Measurements from ENCODE around the gene BPHL. TPM values are rescaled to one million over a fixed set of nuclear protein-coding genes. Genes with fewer than 3 reads are reported as not detected.

Gene BPHL
- total and polyA plus RNA-seq, 2 donors from 2014 or later, result 28.9 to 94.1 TPM

DNA sequence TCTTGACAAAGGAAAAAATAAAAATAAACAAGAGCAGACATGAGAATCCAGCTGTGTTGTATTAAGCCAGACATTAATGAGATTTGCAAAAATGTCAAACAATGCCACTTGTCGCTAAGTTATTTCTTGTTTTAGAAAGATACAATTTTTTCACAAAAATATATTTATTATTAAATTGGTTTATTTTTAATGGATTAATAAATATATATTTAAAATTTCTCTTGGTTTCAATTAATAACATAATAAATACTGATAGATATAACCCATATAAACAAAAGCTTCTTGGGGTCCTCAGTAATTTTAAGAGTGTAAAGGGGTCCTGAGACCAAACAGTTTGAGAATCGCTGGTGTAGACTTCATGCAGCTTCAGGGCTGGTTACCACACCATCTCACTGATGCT is 82.9 kb downstream of the BPHL start:
- H3K9ac ChIP-seq (ENCODE audit: low read length in 3 of 3), result no peak overlapping the region
- H3K36me3 ChIP-seq (ENCODE audit: control insufficient read depth in 2 of 3, insufficient read depth in 3 of 3, low read length in 3 of 3), result no peaks in the 10 kb centered on the region
- no peaks in the 10 kb centered on the region for H3K9me3 ChIP-seq (ENCODE audit: control insufficient read depth in 2 of 3, insufficient read depth in 1 of 3, low read length in 3 of 3)
- DNase-seq (no peak), FAIRE-seq (no peak)
- no peak overlapping the region for H3K27ac ChIP-seq (ENCODE audit: low read depth in 2 of 2, low read length in 2 of 2)
- H3K27me3 ChIP-seq (ENCODE audit: control insufficient read depth, insufficient read depth, low read length), result no peaks in the 10 kb centered on the region
- intact Hi-C loops (cut with DNase I), result no loop called here
- no peak overlapping the region for H3K4me3 ChIP-seq (ENCODE audit: low read length in 3 of 3)
- no peaks in the 10 kb centered on the region for H3K4me1 ChIP-seq (ENCODE audit: control insufficient read depth in 2 of 3, insufficient read depth in 2 of 3, low read depth in 1 of 3, low read length in 3 of 3)
- TF ChIP-seq, protein P1, sequence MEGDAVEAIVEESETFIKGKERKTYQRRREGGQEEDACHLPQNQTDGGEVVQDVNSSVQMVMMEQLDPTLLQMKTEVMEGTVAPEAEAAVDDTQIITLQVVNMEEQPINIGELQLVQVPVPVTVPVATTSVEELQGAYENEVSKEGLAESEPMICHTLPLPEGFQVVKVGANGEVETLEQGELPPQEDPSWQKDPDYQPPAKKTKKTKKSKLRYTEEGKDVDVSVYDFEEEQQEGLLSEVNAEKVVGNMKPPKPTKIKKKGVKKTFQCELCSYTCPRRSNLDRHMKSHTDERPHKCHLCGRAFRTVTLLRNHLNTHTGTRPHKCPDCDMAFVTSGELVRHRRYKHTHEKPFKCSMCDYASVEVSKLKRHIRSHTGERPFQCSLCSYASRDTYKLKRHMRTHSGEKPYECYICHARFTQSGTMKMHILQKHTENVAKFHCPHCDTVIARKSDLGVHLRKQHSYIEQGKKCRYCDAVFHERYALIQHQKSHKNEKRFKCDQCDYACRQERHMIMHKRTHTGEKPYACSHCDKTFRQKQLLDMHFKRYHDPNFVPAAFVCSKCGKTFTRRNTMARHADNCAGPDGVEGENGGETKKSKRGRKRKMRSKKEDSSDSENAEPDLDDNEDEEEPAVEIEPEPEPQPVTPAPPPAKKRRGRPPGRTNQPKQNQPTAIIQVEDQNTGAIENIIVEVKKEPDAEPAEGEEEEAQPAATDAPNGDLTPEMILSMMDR (IDR thresholded peaks at IDR 0.05; ENCODE audit: borderline replicate concordance, extremely low read depth, insufficient read depth), result no peak

Other genes starting within 250 kb of the BPHL start
- gene SERPINB9, start 215.4 kb upstream of the BPHL start, total RNA-seq, result 13.4 TPM
- gene SERPINB9, start 215.4 kb upstream of the BPHL start, polyA plus RNA-seq (ENCODE audit: insufficient read depth, low read depth, low replicate concordance), result 4.0 TPM
- 136 TPM for gene SERPINB6, start 147.1 kb upstream of the BPHL start, total RNA-seq
- gene SERPINB6, start 147.1 kb upstream of the BPHL start, polyA plus RNA-seq (ENCODE audit: insufficient read depth, low read depth, low replicate concordance), result 212 TPM
- 37.0 TPM for gene NQO2, start 118.8 kb upstream of the BPHL start, total RNA-seq
- 291 TPM for gene NQO2, start 118.8 kb upstream of the BPHL start, polyA plus RNA-seq (ENCODE audit: insufficient read depth, low read depth, low replicate concordance)
- gene RIPK1, start 50.2 kb upstream of the BPHL start, total RNA-seq, result 30.4 TPM
- gene RIPK1, start 50.2 kb upstream of the BPHL start, polyA plus RNA-seq (ENCODE audit: insufficient read depth, low read depth, low replicate concordance), result 14.7 TPM
- 49.8 TPM for gene TUBB2A, start 38.8 kb downstream of the BPHL start, total RNA-seq
- gene TUBB2A, start 38.8 kb downstream of the BPHL start, polyA plus RNA-seq (ENCODE audit: insufficient read depth, low read depth, low replicate concordance), result 80.9 TPM
- 34.2 TPM for gene TUBB2B, start 108.9 kb downstream of the BPHL start, total RNA-seq
- gene TUBB2B, start 108.9 kb downstream of the BPHL start, polyA plus RNA-seq (ENCODE audit: insufficient read depth, low read depth, low replicate concordance), result 46.1 TPM
- gene PSMG4, start 140.2 kb downstream of the BPHL start, total RNA-seq, result 24.9 TPM
- gene PSMG4, start 140.2 kb downstream of the BPHL start, polyA plus RNA-seq (ENCODE audit: insufficient read depth, low read depth, low replicate concordance), result 36.8 TPM

Data from kidney (tissue), 14 donors.